Measurements from ENCODE around the gene CCNY. TPM values are rescaled to one million over a fixed set of nuclear protein-coding genes. Genes with fewer than 3 reads are reported as not detected.
A peak's percentile ranks its signal among the peaks of the same experiment; 100 is the strongest.

CCNY gene
- total and polyA plus RNA-seq, 2 of the 4 experiments (the other 2 are of a cell fraction), result 38.0 to 131 TPM

GRCh38 chr10:35398908-35399307, 62.6 kb downstream of the CCNY start:
- H4K8ac ChIP-seq (ENCODE audit: low read depth in 2 of 2, low read length in 2 of 2), result no peak overlapping the region
- no TSS peak for BruUV-seq (replicated peaks)
- intact Hi-C loops (cut with micrococcal nuclease) (no loop called here), in situ Hi-C loops (cut with MboI; ENCODE audit: low sequenced_read_pairs) (no loop called here), dilution Hi-C loops (cut with HindIII; ENCODE audit: low sequenced_read_pairs, unreplicated experiment) (no loop called here)
- H2BK15ac ChIP-seq (ENCODE audit: low read depth, low read length), result no peak overlapping the region
- peaks cover 22% of the 10 kb centered on the region for H3K9me1 ChIP-seq (ENCODE audit: insufficient read depth, low read length)
- ChIA-PET CTCF (no interaction called here), POLR2A (ENCODE audit: unreplicated experiment) (no interaction called here)
- H3K4me3 ChIP-seq (ENCODE audit: insufficient read depth, low read depth, low read length), result no peak overlapping the region
- no peak overlapping the region for H3K4ac ChIP-seq (ENCODE audit: low read depth, low read length)
- no peak overlapping the region for H3K23ac ChIP-seq (ENCODE audit: low read depth, low read length)
- no peak overlapping the region for H2AK9ac ChIP-seq (replicated peaks; ENCODE audit: low read depth, low read length, poor library complexity)
- peak overlapping the region; percentile 63; the same call in 1 of the 2 replicates for H3K27ac ChIP-seq (ENCODE audit: insufficient read depth, low read length)
- no peak overlapping the region for H3K9ac ChIP-seq (ENCODE audit: low read depth, low read length)
- peaks cover 51 to 91% of the 10 kb centered on the region in 2 experiments for H3K79me1 ChIP-seq (ENCODE audit: low read depth in 1 of 2, low read length in 2 of 2)
- H3K56ac ChIP-seq (ENCODE audit: extremely low read depth, insufficient read depth, low read length), result no peak overlapping the region
- H2AFZ ChIP-seq (replicated peaks; ENCODE audit: low read length, poor library complexity), result no peak overlapping the region
- no peak overlapping the region for H4K91ac ChIP-seq (ENCODE audit: insufficient read depth, low read depth, low read length)
- no peak overlapping the region for H2BK20ac ChIP-seq (ENCODE audit: low read depth, low read length)
- H3K36me3 ChIP-seq (ENCODE audit: control insufficient read depth, insufficient read depth, low read length), result no peaks in the 10 kb centered on the region
- H3K27me3 ChIP-seq (ENCODE audit: control insufficient read depth, insufficient read depth, low read length), result no peaks in the 10 kb centered on the region
- peaks cover 2% of the 10 kb centered on the region; the same call in 1 of the 2 replicates for H3K9me3 ChIP-seq (ENCODE audit: control insufficient read depth, insufficient read depth, low read length)
- H3K4me1 ChIP-seq (ENCODE audit: control insufficient read depth, insufficient read depth, low read length), result peaks cover 21% of the 10 kb centered on the region
- ATAC-seq (ENCODE audit: low read depth) (peak; percentile 12; the same call in 1 of the 2 replicates), DNase-seq (no peak)
- TF ChIP-seq, protein P1, sequence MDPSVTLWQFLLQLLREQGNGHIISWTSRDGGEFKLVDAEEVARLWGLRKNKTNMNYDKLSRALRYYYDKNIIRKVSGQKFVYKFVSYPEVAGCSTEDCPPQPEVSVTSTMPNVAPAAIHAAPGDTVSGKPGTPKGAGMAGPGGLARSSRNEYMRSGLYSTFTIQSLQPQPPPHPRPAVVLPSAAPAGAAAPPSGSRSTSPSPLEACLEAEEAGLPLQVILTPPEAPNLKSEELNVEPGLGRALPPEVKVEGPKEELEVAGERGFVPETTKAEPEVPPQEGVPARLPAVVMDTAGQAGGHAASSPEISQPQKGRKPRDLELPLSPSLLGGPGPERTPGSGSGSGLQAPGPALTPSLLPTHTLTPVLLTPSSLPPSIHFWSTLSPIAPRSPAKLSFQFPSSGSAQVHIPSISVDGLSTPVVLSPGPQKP (IDR thresholded peaks at IDR 0.05; ENCODE audit: borderline replicate concordance, low read depth, low read length), result no peak
- no peak for TF ChIP-seq CEBPB (IDR thresholded peaks at IDR 0.05; ENCODE audit: low read depth, low read length)
- no peak for TF ChIP-seq MAZ (IDR thresholded peaks at IDR 0.05; ENCODE audit: borderline replicate concordance, low read depth, low read length)
- TF ChIP-seq BHLHE40 (IDR thresholded peaks at IDR 0.05; ENCODE audit: low read depth, low read length), result no peak
- no peak for TF ChIP-seq CHD1 (IDR thresholded peaks at IDR 0.05; ENCODE audit: low read depth, low read length)
- TF ChIP-seq RAD21 (IDR thresholded peaks at IDR 0.05; ENCODE audit: low read length), result no peak
- no peak for TF ChIP-seq POLR2A (IDR thresholded peaks at IDR 0.05; ENCODE audit: low read depth, low read length)
- TF ChIP-seq SMC3 (IDR thresholded peaks at IDR 0.05; ENCODE audit: low read depth, low read length), result no peak
- no peak for TF ChIP-seq MAFK (IDR thresholded peaks at IDR 0.05; ENCODE audit: low read depth, low read length)
- TF ChIP-seq NFE2L2 (IDR thresholded peaks at IDR 0.05; ENCODE audit: low read depth, low read length), result no peak
- TF ChIP-seq MXI1 (IDR thresholded peaks at IDR 0.05; ENCODE audit: borderline replicate concordance, low read depth, low read length), result no peak
- no peak for TF ChIP-seq RFX5 (IDR thresholded peaks at IDR 0.05; ENCODE audit: low read depth, low read length)
- TF ChIP-seq RCOR1 (IDR thresholded peaks at IDR 0.05; ENCODE audit: insufficient replicate concordance, low read length), result no peak
- TF ChIP-seq, protein P2, sequence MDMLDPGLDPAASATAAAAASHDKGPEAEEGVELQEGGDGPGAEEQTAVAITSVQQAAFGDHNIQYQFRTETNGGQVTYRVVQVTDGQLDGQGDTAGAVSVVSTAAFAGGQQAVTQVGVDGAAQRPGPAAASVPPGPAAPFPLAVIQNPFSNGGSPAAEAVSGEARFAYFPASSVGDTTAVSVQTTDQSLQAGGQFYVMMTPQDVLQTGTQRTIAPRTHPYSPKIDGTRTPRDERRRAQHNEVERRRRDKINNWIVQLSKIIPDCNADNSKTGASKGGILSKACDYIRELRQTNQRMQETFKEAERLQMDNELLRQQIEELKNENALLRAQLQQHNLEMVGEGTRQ (IDR thresholded peaks at IDR 0.05; ENCODE audit: low read depth, low read length), result no peak
- TF ChIP-seq, protein P3, sequence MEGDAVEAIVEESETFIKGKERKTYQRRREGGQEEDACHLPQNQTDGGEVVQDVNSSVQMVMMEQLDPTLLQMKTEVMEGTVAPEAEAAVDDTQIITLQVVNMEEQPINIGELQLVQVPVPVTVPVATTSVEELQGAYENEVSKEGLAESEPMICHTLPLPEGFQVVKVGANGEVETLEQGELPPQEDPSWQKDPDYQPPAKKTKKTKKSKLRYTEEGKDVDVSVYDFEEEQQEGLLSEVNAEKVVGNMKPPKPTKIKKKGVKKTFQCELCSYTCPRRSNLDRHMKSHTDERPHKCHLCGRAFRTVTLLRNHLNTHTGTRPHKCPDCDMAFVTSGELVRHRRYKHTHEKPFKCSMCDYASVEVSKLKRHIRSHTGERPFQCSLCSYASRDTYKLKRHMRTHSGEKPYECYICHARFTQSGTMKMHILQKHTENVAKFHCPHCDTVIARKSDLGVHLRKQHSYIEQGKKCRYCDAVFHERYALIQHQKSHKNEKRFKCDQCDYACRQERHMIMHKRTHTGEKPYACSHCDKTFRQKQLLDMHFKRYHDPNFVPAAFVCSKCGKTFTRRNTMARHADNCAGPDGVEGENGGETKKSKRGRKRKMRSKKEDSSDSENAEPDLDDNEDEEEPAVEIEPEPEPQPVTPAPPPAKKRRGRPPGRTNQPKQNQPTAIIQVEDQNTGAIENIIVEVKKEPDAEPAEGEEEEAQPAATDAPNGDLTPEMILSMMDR (conservative IDR thresholded peaks at IDR 0.05; ENCODE audit: low read depth, low read length), result no peak
- no peak for TF ChIP-seq FOS (IDR thresholded peaks at IDR 0.05; ENCODE audit: low read depth, low read length)
- H4K20me1 ChIP-seq (ENCODE audit: insufficient read depth, low read length), result peaks cover 76% of the 10 kb centered on the region
- no peak overlapping the region for H2BK5ac ChIP-seq (ENCODE audit: low read depth, low read length, poor library complexity, severe bottlenecking)
- H4K5ac ChIP-seq (ENCODE audit: low read depth, low read length), result no peak overlapping the region
- H3K18ac ChIP-seq (ENCODE audit: low read depth, low read length), result peak overlapping the region; percentile 8; the same call in 1 of the 2 replicates
- H3K14ac ChIP-seq (replicated peaks; ENCODE audit: low read depth, low read length), result no peak overlapping the region
- WGBS, 2 experiments (ENCODE audit: extremely low coverage in 2 of 2, insufficient read length in 1 of 2), result 70% methylated on average over 2 of the region's 7 CpGs; no CpG with 5 or more reads in 1 of the 2 experiments
- H3K4me2 ChIP-seq (ENCODE audit: low read depth, low read length), result peak overlapping the region; percentile 46; the same call in 1 of the 2 replicates
- no peak overlapping the region for H2BK120ac ChIP-seq (ENCODE audit: low read depth, low read length)
- H2AK5ac ChIP-seq (ENCODE audit: low read depth, low read length), result no peak overlapping the region
